NCI-H146 (cell line): Measurements from ENCODE around the gene GPANK1.
"Not testable (repeated sequence)": the region's sequence is repeated elsewhere in the genome, so short reads cannot be mapped to it uniquely, and the experiment has no call there.

ENCODE experiments used
- DNase-seq: peaks from one replicate; lab custom pipeline; 2025; lab: John Stamatoyannopoulos, UW

Gene GPANK1

DNA sequence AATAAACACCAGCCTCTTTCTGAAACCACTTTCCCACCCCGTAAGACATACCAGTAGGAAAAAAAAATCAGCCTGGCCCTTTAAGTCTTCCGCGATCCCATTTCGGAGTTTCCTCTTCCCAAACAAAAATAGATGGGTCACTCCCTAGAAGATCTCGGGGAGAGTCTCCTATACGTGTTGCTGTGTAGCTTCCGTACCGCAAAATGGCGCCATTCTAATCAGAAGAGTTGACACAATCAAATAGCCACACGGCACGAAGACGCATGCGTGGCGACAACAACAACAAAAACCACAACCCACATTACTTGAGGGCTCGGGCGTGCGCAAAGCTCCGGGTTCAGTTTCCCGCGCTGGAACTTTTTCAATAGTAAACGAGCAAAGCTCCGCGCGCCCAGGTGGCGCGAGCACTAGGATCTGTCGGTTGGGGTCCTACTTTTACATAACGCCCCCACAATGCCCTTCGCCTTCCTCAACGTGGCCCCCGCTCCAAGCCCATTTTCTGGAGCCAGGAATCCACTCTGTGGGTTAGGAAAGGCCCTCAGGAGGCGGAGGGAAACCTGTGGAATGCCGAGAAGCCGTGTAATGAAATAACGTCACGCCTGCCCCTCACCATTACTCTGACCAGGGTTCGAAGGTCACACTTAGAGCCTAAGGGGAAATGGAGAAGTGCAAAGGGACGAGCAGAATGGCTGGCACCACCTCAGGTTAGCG is at the start of gene GPANK1:
GPANK1 (minus strand) TSS at position 208 of the 711 bp plus-strand sequence. CDS start 519 bp downstream, outside the sequence.
- peak; percentile 89 for DNase-seq

- DNase-seq = peak; percentile 41
Measured at GRCh38 chr6:31713991-31714684, 49.3 kb upstream of the GPANK1 start.

- no peak for DNase-seq
Measured at GRCh38 chr6:31713465-31713864, 48.7 kb upstream of the GPANK1 start.

GRCh38 chr6:31712296-31712695 is 47.5 kb upstream of the GPANK1 start:
- no peak for DNase-seq

DNA sequence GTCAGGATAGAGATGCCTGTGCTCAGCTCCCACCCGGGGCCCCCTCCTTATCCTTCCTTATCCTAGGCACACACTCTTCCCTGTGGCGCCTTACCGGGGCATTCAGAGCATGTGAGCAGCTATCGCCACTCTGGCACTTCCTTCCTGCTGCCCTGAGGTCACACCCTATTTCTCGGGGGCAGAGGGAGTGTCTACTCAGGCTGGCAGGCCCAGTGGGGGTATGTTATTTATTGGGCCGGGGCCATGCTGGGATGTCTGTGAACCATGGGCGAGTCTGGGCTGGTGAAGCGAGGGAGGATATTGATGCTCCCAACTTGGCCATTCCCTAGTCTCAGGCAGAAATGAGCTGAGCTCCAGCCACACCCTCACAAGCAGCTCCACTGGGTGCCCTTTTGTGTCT is 46.4 kb upstream of the GPANK1 start:
- DNase-seq = no peak

GRCh38 chr6:31710523-31711219 is 45.9 kb upstream of the GPANK1 start:
- DNase-seq = no peak

- DNase-seq = not testable (repeated sequence)
Measured at GRCh38 chr6:31709157-31709556, 44.4 kb upstream of the GPANK1 start.

DNA sequence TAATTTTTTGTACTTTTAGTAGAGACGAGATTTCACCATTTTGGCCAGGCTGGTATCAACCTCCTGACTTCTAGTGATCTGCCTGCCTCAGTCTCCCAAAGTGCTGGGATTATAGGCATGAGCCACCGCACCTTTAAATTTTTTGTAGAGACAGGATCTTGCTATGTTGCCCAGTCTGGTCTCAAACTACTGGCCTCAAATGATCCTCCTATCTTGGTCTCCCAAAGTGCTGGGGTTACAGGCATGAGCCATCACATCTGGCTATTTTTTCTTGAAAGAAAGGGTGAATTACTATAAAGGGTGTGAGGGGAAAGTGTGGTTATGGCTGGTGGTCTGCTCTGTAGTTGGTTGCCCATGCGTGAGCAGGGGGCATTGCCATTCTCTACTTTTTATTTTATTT is 43.4 kb upstream of the GPANK1 start:
- DNase-seq = no peak

- no peak for DNase-seq
Measured at GRCh38 chr6:31707701-31708100, 42.9 kb upstream of the GPANK1 start.

- DNase-seq = no peak
Measured at GRCh38 chr6:31706599-31706998, 41.8 kb upstream of the GPANK1 start, which contains the start of gene LY6G6F. Gene LY6G6F (plus strand): TSS chr6:31706866. CDS start chr6:31706907, 41 bp downstream.

- DNase-seq = no peak
Measured at GRCh38 chr6:31705931-31706330, 41.1 kb upstream of the GPANK1 start.

- DNase-seq = peak; percentile 98
Measured at GRCh38 chr6:31702819-31703716, 38.3 kb upstream of the GPANK1 start, which contains the start of gene ABHD16A. Gene ABHD16A (minus strand): TSS chr6:31703324. CDS start chr6:31703281, 43 bp downstream.

GRCh38 chr6:31702405-31702818 is 37.6 kb upstream of the GPANK1 start:
- peak; percentile 40 for DNase-seq

- peak; percentile 69 for DNase-seq
Measured at GRCh38 chr6:31701666-31702404, 37.0 kb upstream of the GPANK1 start.

GRCh38 chr6:31700740-31701401 is 36.1 kb upstream of the GPANK1 start:
- no peak for DNase-seq

DNA sequence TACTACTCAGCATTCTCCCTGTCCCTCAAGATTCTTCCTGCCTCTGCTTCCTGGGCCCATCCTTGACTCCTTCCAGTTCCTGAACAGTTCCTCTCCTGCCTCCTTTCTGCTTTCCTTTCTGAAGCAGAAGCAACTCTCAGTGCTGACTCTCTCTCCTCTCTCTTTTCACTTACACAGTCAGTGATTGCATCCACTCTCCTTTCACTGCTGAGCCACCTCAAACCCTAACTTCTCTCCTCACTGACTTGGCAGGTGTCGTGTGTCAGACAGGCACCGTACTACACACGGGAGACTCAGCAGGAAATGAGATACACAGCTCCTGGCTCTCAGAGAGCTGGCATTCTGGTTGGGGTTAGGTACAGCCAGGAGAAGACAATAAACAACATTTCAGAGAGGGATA is 32.8 kb upstream of the GPANK1 start:
- no peak for DNase-seq

- no peak for DNase-seq
Measured at GRCh38 chr6:31693535-31693934, 28.7 kb upstream of the GPANK1 start.

DNA sequence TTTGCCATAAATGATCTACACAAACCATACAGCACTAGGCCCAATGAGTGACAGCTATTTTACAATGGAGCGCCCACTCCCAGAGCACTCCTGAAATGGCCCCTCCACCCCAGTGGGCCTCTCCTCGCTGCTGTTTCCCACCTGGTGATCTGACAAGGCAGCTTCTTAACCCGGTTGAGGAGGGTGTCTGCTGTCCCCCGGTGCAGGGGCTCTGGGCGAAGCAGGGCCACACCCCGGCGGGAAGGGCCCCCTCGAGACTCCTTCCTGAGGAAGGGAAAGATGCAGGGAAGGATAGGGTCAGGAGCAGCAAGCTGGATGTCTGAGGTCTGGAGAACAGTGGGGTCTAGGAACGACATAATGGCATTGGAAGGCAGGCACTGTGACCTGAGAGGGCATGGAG is 28.1 kb upstream of the GPANK1 start:
- DNase-seq = no peak

DNA sequence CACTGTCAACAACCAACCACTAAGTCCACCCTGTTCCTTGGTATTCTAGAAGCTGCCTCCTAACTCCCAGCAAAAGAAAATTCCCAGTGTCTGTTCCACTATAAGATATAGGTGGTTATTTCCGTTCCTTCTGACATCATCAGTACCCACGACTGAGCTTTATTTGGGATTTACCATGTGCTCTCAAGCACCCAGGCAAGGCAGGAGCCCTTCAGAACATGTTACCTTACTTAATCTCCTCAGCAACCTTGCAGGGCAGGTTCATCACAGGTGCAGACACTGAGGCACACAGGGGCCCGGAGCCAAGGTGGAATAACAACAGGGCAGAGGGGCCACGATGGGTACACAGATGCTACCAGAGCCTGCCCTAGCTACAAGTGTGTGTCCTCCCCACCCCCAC is 27.6 kb upstream of the GPANK1 start:
- DNase-seq = no peak

GRCh38 chr6:31691564-31692108 is 26.8 kb upstream of the GPANK1 start:
- DNase-seq = no peak
